GM12872 (cell line): ENCODE data around the gene TTC28.
A peak's percentile ranks its signal among the peaks of the same experiment; 100 is the strongest.

Experiments used
- TF ChIP-seq, protein P1 (sequence below): IDR thresholded peaks from 3 replicates; pipeline ENCODE4 v1.5.1; 2011; ENCODE audit warnings: low read depth, mild to moderate bottlenecking, low read length, moderate library complexity; ENCODE audit not compliant: insufficient read depth

Gene TTC28

GRCh38 chr22:28009272-28009827, 670.3 kb downstream of the TTC28 start:
- TF ChIP-seq, protein P1, sequence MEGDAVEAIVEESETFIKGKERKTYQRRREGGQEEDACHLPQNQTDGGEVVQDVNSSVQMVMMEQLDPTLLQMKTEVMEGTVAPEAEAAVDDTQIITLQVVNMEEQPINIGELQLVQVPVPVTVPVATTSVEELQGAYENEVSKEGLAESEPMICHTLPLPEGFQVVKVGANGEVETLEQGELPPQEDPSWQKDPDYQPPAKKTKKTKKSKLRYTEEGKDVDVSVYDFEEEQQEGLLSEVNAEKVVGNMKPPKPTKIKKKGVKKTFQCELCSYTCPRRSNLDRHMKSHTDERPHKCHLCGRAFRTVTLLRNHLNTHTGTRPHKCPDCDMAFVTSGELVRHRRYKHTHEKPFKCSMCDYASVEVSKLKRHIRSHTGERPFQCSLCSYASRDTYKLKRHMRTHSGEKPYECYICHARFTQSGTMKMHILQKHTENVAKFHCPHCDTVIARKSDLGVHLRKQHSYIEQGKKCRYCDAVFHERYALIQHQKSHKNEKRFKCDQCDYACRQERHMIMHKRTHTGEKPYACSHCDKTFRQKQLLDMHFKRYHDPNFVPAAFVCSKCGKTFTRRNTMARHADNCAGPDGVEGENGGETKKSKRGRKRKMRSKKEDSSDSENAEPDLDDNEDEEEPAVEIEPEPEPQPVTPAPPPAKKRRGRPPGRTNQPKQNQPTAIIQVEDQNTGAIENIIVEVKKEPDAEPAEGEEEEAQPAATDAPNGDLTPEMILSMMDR, result peak; percentile 98

DNA sequence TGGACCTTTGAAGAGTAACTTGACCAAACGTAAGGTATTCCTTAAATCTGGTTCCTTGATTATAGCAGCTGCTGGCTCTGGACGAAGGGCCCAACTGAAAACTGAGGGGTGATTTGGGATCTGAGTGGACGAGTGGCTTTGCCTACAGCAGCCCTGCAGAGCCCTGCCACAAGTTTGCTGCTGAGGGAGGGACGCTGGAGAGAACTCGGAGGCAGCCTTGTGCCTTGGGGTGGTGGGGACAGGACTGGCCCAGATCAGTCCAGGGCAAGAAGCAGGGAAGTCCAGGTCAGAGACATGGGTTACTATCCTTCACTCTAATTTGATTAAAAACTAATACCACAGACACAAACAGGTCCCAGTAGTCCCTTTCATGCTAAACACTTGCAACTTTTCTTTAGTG, 671.0 kb downstream of the TTC28 start:
- TF ChIP-seq, protein P1, result no peak

DNA sequence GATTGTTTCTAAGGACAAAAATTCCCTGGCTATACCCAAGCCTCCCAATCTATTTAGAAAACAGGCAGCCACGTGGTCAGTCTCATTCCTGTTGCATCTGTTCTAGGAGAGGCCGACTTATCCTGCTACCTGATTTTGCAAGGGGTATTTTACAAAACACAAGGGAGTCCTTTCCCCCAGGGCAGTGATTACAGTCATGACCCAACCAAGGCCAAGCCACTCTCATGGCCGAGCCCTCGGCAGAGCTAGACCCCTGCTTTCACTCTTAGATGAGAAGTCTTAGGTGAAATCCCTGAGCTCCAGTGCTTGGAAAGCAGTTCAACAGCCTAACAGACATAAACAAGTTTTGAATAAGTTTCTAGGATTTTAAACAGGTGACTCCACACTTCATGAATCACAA, 671.6 kb downstream of the TTC28 start:
- TF ChIP-seq, protein P1, result no peak

- TF ChIP-seq, protein P1, result no peak
These were observed 673.4 kb downstream of the TTC28 start for GRCh38 chr22:28006271-28006670.

GRCh38 chr22:28005513-28005912, 674.1 kb downstream of the TTC28 start:
- TF ChIP-seq, protein P1, result no peak

- TF ChIP-seq, protein P1, result no peak
These were observed 675.6 kb downstream of the TTC28 start for GRCh38 chr22:28004021-28004420.

- TF ChIP-seq, protein P1, result no peak
These were observed 676.6 kb downstream of the TTC28 start for GRCh38 chr22:28002863-28003565.
